HepG2 (cell line): ENCODE results near the gene NEDD8. TPM values are rescaled to one million over a fixed set of nuclear protein-coding genes. Genes with fewer than 3 reads are reported as not detected.

Source experiments
- ATF3 ChIP-seq: sonication (generic); formaldehyde crosslinking; IDR thresholded peaks from 2 replicates; pipeline ENCODE4 v1.4.0; 2020; ENCODE audit warnings: missing genetic modification reagents
- ATF6 ChIP-seq: sonication (generic); formaldehyde crosslinking; conservative IDR thresholded peaks from 2 replicates; pipeline ENCODE4 v1.4.0; 2020; ENCODE audit warnings: missing genetic modification reagents
- CERS6 ChIP-seq: sonication (generic); formaldehyde crosslinking; IDR thresholded peaks from 2 replicates; pipeline ENCODE4 v1.5.0; 2020; ENCODE audit warnings: missing genetic modification reagents
- ELF1 ChIP-seq: sonication (generic); formaldehyde crosslinking; IDR thresholded peaks from 2 replicates; pipeline ENCODE4 v1.4.0; 2020; ENCODE audit warnings: missing genetic modification reagents
- ELF3 ChIP-seq: IDR thresholded peaks from 2 replicates; pipeline ENCODE4 v1.6.1; 2016; ENCODE audit warnings: missing genetic modification reagents, missing compliant biosample characterization
- ISX ChIP-seq: sonication (generic); formaldehyde crosslinking; conservative IDR thresholded peaks from 2 replicates; pipeline ENCODE4 v1.5.0; 2020; ENCODE audit warnings: missing genetic modification reagents
- MATR3 ChIP-seq: sonication (generic); formaldehyde crosslinking; IDR thresholded peaks from 2 replicates; pipeline ENCODE4 v1.4.0; 2020; ENCODE audit warnings: missing genetic modification reagents
- SIN3B ChIP-seq: fragments of 150-350 bp; IDR thresholded peaks from 2 replicates; pipeline ENCODE4 v1.6.1; 2014; ENCODE audit warnings: low read length
- SNAPC5 ChIP-seq: sonication (generic); formaldehyde crosslinking; IDR thresholded peaks from 2 replicates; pipeline ENCODE4 v1.8.1; 2023; ENCODE audit warnings: mild to moderate bottlenecking, missing genetic modification reagents, borderline replicate concordance
- TEF ChIP-seq: sonication (generic); formaldehyde crosslinking; IDR thresholded peaks from 2 replicates; pipeline ENCODE4 v1.5.0; 2020; ENCODE audit warnings: missing genetic modification reagents
- ZBTB25 ChIP-seq: IDR thresholded peaks from 2 replicates; pipeline ENCODE4 v1.6.1; 2018; ENCODE audit warnings: missing genetic modification reagents
- ZBTB49 ChIP-seq: sonication (generic); formaldehyde crosslinking; IDR thresholded peaks from 2 replicates; pipeline ENCODE4 v1.4.0; 2020; ENCODE audit warnings: missing genetic modification reagents, borderline replicate concordance
- ZEB1 ChIP-seq: IDR thresholded peaks from 2 replicates; pipeline ENCODE4 v1.6.1; 2012; ENCODE audit warnings: mild to moderate bottlenecking, low read depth, inconsistent platforms; ENCODE audit not compliant: insufficient replicate concordance
- ZNF234 ChIP-seq: sonication (generic); formaldehyde crosslinking; conservative IDR thresholded peaks from 2 replicates; pipeline ENCODE4 v1.5.1; 2020; ENCODE audit warnings: mild to moderate bottlenecking, missing genetic modification reagents
- ZNF317 ChIP-seq: sonication (generic); formaldehyde crosslinking; IDR thresholded peaks from 2 replicates; pipeline ENCODE4 v1.5.0; 2020; ENCODE audit warnings: mild to moderate bottlenecking, missing genetic modification reagents
- ZNF564 ChIP-seq: sonication (generic); formaldehyde crosslinking; IDR thresholded peaks from 2 replicates; pipeline ENCODE4 v1.8.1; 2023; ENCODE audit warnings: mild to moderate bottlenecking, missing genetic modification reagents
- ZNF570 ChIP-seq: sonication (generic); formaldehyde crosslinking; IDR thresholded peaks from 2 replicates; pipeline ENCODE4 v1.4.0; 2020; ENCODE audit warnings: mild to moderate bottlenecking, missing genetic modification reagents, borderline replicate concordance
- ZNF616 ChIP-seq: sonication (generic); formaldehyde crosslinking; IDR thresholded peaks from 2 replicates; pipeline ENCODE4 v1.5.0; 2020; ENCODE audit warnings: low read depth, mild to moderate bottlenecking, missing genetic modification reagents
- ZNF720 ChIP-seq: sonication (generic); formaldehyde crosslinking; IDR thresholded peaks from 2 replicates; pipeline ENCODE4 v1.4.0; 2020; ENCODE audit warnings: missing genetic modification reagents
- ZNF761 ChIP-seq: sonication (generic); formaldehyde crosslinking; conservative IDR thresholded peaks from 2 replicates; pipeline ENCODE4 v1.4.0; 2020; ENCODE audit warnings: mild to moderate bottlenecking, missing genetic modification reagents
- ZNF781 ChIP-seq: sonication (generic); formaldehyde crosslinking; IDR thresholded peaks from 2 replicates; pipeline ENCODE4 v1.5.1; 2020; ENCODE audit warnings: borderline replicate concordance, mild to moderate bottlenecking, missing genetic modification reagents; ENCODE audit errors: not compliant biosample characterization
- ZSCAN12 ChIP-seq: sonication (generic); formaldehyde crosslinking; IDR thresholded peaks from 2 replicates; pipeline ENCODE4 v1.9.0; 2021; ENCODE audit warnings: mild to moderate bottlenecking, missing genetic modification reagents
- polyA plus RNA-seq, 8 experiments: library from polyadenylated mRNA; depleted of rRNA in 3 of 8; stranded (reverse) in 7 of 8; unstranded in 1 of 8; fragments of >200 nt; fragmentation: Illumina TruSeq in 4 of 8; extraction: Trizol in 4 of 8; gene quantifications; 2 replicates each; pipeline versions ENCODE4 v1.2.1 to v1.2.3, GENCODE V29; 2011 to 2016; ENCODE audit warnings: low read depth in 4 of 8, missing spikeins in 1 of 8, mixed read lengths in 1 of 8; ENCODE audit not compliant: insufficient read depth in 1 of 8
- total RNA-seq, 5 experiments: library from RNA; depleted of rRNA; stranded (reverse); fragments of >200 nt; fragmentation: Illumina TruSeq; extraction: Trizol; gene quantifications; 2 replicates each; pipeline ENCODE4 v1.2.3, GENCODE V29; 2016; ENCODE audit warnings: low read depth in 1 of 5

Gene NEDD8
- total and polyA plus RNA-seq, 2 of the 13 experiments (the other 11 are each of a cell fraction or from before 2014, with no cell fraction given), result 535 to 713 TPM

- TF ChIP-seq ZBTB25 (CRISPR knock-in tag) (peak; percentile 99), ZSCAN12 (CRISPR knock-in tag) (peak; percentile 76; the same call in 1 of the 2 replicates), ZBTB49 (CRISPR knock-in tag) (0 out of 2 replicates have a peak, but pooled peaks have one; percentile 64), ZNF234 (CRISPR knock-in tag) (peak; percentile 98), ATF3 (CRISPR knock-in tag) (peak; percentile 83), ZNF761 (CRISPR knock-in tag) (peak; percentile 98), TEF (peak; percentile 82), ELF1 (peak; percentile 97), ZNF317 (CRISPR knock-in tag) (peak; percentile 96), ISX (CRISPR knock-in tag) (peak; percentile 45), CERS6 (CRISPR knock-in tag) (no peak; the same call in none of the 2 replicates), MATR3 (peak; percentile 12; the same call in 1 of the 2 replicates), ZNF570 (no peak), SNAPC5 (peak; percentile 94), ELF3 (CRISPR knock-in tag) (peak; percentile 98), ZNF616 (CRISPR knock-in tag) (peak; percentile 95; the same call in 1 of the 2 replicates), ZNF564 (no peak), SIN3B (peak; percentile 98), ZEB1 (no peak), ATF6 (CRISPR knock-in tag) (peak; percentile 97; the same call in 1 of the 2 replicates), ZNF781 (CRISPR knock-in tag) (peak; percentile 97), ZNF720 (0 out of 2 replicates have a peak, but pooled peaks have one; percentile 82)
Measured at GRCh38 chr14:24188251-24189058, 43.7 kb downstream of the NEDD8 start, which contains the start of gene IPO4 (continued).
